Ureter (tissue), 1 donor: ENCODE measurements around the gene SOD2. TPM values are rescaled to one million over a fixed set of nuclear protein-coding genes. Genes with fewer than 3 reads are reported as not detected.
A peak's percentile ranks its signal among the peaks of the same experiment; 100 is the strongest.
"Not testable (repeated sequence)": the region's sequence is repeated elsewhere in the genome, so short reads cannot be mapped to it uniquely, and the experiment has no call there.

Source experiments
- DNase-seq: peaks from one replicate; pipeline ENCODE4 v3.0.0-alpha.2; 2020; ENCODE audit warnings: low spot score
- total RNA-seq: library from RNA; stranded (reverse); gene quantifications from one replicate; pipeline ENCODE4 v1.2.4, GENCODE V29; 2023
- donor health status: DM: yes; HTN: yes; CAD: no.

The SOD2 gene
- total RNA-seq: 238 TPM

DNA sequence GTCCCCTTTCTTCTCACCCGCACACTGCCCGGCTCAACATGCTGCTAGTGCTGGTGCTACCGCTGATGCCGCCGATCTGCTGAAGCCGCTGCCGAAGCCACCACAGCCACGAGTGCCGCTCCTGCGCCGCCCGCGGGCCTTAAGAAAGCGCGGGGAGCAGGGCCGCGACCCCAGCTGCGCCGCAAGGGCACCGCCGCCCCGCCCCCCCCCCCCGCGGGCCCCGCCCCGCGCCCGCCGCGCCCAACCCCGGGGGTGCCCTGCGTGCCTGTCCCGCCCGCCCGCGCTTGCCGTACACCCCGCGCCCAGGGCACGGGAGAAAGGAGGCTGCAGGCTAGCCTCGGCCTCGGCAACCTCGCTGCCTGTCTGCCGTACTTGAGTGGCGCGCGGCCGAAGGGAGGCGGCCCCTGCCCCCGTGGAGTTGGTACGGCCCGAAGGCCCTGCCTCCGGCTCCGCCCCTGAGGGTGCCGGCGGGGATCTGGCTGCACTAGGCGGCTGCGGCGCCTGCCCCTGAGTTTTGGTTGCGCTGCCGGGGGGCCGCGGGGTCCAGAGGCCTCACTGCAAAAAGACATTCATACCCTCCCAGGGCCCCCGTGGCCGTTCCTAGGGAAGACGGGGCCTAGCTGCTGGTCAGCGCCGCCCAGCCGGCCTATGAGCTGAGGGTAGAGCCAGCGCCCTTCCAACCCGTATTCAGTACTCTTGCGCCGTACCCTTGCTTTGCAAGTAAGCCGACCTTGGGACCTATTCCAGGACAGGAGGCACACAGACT, at the start of gene SOD2:
Gene SOD2 (minus strand): TSS at position 114 of the 766 bp plus-strand sequence. CDS start 74 bp downstream, at position 40.
- peak; percentile 87 for DNase-seq

DNA sequence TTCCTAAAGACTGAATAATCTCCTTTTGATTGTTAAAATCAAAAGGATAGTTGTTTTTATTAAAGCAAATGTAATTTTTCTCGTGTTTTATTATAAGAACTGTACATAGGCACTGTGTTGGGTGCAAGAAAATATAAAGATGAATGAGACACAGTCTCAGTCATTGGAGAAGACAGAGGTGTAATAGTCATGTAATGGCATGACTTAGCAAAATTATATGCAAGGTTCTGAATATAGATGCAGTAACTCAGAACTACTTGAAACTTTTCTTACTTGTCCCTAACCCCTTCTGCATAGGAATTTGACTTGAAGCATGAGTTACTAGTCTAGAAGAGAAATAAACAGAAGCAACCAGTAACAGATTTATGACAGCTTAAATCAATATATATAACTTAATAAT, 49.1 kb upstream of the SOD2 start:
- DNase-seq: no peak

DNA sequence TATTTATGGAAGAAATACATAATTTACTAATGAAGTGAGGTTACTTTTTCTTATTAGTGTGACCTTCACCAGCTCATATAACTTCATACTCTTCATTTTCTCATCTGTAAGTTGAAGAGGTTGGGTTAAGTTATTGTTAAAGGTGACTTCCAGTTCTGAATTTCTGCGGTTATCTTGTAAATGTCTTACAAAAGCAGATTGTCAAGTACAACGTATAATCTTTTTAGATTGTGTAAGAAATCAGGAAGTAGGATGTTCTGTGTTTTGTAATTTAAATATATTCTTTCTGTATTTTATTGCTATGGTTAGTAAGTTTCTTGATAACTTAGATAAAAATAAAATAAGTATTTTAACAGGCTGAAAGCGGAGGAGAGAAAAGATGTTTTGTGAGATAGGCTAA, 46.3 kb upstream of the SOD2 start:
- DNase-seq: no peak

DNA sequence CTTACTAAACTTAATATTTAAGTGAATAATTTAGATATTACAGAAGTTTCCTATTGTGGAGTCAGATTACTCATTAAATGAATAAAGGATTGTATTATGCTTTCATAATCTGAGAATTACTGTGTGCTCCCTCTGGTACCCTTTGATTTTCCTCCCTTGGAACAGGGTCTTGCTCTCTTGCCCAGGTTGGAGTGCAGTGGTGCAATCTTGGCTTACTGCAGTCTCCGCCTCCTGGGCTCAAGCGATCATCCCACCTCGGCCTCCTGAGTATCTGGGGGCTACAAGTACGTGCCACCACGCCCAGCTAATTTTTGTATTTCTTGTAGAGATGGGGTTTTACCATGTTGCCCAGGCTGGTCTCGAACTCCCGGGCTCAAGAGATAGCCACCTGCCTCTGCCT, 43.9 kb upstream of the SOD2 start:
- DNase-seq: no peak

DNA sequence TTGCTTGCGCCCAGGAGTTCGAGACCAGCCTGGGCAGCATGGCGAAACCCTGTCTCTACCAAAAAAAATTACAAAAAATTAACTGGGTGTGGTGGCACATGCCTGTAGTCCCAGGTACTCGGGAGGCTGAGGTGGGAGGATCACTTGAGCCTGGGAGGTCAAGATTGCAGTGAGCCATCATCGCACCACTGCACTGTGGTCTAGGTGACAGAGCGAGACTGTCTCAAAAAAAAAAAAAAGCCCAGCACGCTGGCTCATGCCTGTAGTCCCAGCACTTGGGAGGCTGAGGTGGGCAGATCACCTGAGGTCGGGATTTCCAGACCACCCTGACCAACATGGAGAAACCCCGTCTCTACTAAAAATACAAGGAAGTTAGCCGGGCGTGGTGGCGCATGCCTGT, 40.4 kb upstream of the SOD2 start:
- not testable (repeated sequence) for DNase-seq

DNA sequence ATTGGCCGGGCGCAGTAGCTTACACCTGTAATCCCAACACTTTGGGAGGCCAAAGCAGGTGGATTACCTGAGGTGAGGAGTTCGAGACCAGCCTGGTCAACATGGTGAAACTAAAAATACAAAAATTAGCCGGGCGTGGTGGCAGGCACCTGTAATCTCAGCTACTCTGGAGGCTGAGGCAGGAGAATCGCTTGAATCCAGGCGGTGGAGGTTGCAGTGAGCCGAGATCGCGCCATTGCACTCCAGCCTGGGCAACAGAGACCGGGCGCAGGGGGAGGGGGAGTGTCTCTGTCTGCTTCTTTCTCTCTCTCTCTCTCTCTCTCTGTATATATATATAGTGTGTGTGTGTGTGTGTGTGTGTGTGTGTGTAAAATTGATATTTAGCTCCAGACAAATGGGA, 39.5 kb upstream of the SOD2 start:
- DNase-seq: not testable (repeated sequence)

DNA sequence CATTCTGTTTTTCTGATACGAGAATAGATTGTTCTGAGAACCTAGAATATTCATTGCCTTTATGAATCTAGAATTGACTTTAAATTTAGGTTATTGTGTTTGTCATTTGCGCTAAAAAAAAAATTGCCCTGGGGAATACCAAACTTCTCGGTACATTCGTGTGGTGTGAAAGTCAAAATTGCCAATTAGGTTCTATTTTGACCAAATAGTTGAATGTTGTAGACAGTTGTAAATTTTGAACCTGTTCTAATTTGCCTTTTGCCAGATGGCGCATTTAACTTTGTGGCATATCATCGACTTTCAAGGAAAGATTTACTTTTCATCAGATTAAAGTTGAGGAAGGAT, 37.3 kb upstream of the SOD2 start:
- no peak for DNase-seq

DNA sequence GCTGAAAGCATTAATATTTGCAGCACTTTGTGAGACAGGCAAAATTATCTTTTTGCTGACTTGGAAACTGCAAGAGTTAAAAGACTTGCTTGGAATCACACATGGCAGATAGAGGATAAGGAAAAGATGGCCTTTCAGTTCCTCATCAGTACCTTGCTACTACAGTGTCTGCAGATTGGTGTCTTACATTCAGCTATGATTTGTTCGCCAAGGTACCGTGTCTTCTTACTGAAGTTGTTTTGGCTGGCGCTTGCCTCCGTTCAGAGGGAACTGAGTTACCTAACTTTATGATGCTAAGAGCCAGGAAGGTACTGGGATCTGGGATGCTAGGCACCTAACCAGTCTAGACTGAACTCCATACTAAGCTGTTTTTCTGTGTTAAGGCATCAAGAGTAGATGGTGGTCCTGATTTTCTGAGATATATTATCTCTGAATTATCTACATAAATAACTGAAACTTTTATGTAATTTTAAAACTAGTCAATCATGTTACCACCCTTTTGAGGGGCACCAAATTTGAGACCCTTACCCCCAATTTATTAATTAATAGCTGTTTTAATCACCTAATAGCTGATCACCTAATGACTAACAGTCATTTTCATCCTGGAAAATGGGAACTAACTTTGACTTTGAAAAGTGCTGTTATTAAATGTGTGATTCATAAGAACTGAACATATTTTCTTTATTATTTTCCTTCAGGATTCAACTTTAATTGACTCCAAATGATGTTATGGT, 36.7 kb upstream of the SOD2 start:
- DNase-seq: no peak

DNA sequence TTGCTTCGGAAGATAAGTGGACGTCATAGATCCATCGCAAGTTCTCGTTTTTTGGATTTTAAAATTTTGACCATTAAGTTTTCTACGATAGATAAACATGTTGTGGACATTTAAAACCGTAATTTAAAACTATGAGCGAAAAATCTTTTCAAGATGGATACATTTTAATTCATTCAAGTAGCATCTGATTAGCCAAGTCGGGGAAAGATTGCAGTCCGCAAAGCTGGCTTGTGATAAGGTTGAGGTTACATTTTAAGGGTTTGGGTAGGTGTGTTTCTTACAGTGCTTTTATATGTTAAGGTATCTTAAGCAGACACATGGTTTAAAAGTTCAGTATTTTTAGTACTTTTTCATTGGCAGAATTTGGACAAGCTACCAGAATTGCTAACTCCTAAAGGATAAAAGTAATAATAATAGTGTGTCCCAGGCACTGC, 35.5 kb upstream of the SOD2 start:
- DNase-seq: no peak

DNA sequence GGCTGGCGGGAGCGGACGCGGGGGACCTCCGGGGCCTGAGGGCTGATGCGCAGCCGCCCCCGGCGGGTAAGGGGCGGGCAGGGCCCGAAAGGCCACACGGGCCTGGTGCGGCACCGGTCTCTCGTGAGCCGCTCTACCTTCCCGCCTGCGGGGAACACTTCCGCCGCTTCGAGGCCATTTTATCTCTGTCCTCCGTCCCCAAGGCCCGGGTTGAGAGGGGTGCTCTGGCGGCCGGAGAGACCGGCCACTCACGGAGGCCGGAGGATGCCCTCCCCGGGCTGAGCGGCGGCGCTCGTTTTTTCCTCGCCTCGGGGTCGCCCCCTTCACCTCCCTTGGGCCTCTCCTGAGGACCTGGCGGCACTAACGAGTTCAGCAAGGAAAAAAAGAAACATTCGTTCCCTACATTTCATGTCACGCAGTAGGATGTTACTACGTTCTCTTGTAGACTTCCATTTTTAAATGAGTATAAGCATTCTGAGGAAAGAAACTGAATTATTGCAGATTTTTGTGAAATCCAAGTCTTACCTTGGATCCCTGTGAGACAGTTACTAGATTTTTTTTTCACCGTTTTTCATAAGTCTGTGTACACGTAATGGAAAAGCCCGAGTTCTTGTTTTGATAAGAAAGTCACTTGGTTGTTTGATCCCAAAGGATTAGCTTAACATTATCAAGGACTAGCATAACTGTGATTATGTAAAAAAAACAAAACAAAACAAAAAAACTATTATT, 34.8 kb upstream of the SOD2 start:
- DNase-seq: peak; percentile 57

DNA sequence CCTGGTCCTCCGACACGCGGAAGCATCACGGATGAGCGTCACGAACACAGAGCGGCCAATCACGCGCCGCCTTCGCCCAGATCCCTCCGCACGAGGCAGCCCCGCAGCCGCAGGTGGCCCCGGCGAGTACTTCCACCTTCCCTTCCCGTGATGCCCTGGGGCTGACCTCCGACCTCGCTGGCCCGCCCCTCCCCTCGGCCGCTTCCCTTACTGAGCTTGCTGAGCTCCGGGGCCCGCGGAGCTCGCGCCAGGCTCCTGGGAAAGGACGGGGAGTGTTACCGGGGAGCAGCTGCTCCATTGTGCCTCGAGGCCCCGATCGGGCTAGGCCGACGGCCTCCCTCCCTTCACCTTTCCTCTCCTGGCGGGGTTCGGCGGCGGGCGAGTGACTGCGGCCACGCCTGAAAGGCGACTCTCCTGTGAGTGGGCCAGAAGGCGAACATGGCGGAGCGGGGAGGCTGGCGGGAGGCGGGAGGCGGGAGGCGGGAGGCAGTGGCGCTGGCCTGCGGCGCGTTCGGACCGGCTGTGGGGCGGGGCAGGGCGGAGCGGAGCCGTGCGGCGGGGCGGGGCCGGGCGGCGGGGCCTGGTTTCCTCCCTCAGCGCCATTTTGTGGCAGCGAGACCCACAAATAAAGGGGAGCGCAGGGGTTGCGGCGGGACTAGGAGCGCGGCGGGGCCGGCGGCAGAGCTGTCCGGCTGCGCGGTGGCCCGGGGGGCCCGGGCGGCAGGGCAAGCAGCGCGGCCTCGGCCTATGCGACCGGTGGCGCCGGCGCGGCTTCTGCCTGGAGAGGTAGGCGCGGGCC, 34.1 kb upstream of the SOD2 start, which contains the start of gene WTAP:
Gene WTAP (plus strand): TSS at position 589 of the 799 bp plus-strand sequence. CDS start 8,760 bp downstream, outside the sequence.
- DNase-seq: peak; percentile 98

DNA sequence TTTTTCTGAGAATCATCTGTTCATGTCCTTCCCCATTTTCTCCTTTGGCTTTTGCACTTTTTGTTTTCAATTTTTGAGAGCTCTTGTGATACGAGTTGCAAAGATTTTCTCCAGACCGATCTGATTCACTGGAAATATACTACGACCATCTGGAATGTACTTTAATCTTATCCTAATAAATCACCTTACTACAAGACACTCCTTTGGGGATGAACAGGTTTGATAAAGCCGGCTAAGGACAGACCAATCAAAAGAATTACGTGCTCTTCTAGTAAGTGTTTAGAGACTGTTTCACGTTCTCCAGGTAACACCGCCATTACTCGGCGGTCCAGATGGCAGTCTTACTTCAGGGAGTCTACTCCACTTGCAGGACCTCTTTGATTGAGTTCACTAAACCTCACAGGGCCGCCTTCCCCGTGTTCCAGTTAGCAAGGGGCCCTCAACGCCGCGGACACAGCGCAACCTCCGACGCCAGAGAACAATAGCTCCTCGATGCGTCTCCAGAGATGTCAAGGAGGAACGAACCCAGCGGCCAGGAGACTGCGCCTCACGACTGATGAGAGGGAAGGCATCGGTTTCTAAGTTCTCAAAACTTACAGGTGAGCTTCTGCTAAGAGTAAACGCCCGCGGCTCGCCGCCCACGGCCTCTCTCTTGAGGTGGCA, 33.3 kb upstream of the SOD2 start:
- no peak for DNase-seq

DNA sequence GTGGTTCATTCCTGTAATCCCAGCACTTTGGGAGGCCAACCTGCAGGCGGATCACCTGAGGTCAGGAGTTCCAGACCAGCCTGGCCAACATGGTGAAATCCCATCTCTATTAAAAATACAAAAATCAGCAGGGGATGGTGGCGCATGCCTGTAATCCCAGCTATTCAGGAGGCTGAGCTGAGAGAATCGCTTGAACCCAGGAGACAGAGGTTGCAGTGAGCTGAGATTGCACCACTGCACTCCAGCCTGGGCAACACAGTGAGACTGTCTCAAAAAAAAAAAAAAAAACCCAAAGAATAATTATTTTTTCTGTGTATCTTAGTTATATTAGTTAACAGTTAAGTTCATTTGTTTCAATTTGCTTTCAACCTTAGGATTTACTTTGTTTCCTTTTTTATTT, 32.2 kb upstream of the SOD2 start:
- not testable (repeated sequence) for DNase-seq

DNA sequence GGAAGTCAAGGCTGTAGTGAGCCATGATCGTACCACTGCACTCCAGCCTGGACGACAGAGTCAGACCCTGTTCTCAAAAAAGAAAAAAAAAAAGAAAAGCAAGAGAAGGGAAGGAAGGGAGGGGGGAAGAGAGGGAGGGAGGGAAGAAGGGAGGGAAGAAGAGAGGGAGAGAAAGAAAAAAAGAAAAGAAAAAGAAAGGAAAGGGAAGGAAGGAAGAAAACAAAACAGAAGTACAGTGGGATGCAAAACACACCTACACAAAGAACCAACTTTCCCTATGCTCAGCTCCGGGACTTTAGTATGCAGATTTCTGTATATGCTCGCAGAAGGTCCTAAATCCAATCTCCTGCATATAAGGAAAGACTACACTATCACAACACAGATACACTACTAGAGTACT, 31.7 kb upstream of the SOD2 start:
- no peak for DNase-seq

DNA sequence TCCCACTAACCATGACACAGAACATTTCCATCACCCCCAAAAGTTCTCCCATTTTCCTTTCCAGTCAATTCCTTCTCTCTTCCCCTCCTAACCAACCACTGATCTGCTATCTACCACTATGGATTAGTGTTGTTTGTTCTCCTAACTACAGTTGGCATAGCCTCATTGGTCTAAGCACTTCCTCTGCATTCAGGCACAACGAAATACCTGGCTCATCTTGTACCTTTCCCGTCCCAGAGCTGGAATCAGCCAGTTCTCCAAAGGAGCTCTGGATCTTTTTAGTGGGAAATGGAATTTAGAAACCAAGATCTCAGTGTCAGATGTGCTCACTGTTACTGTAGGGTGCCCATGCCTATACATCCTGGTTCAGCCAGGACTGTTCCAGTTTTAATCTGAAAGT, 30.2 kb upstream of the SOD2 start:
- no peak for DNase-seq

DNA sequence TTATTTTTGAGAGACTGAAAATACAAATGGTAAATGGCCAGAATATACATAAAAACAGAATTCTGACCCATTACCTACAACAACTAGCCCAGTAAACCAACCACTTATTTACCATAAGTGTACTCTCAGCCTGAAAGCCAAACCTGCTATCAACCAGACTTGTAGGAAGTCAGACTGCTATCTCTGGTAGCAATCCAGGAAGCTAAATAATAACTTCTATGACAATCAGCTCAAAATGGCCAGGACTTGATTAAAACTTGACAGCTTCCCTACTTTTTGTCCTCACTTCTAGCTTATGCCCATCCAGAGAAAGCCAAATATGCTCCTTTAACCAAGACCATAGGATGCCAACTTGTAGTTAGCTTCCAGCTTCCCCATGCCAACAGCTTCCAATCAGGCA, 29.6 kb upstream of the SOD2 start:
- DNase-seq: no peak

DNA sequence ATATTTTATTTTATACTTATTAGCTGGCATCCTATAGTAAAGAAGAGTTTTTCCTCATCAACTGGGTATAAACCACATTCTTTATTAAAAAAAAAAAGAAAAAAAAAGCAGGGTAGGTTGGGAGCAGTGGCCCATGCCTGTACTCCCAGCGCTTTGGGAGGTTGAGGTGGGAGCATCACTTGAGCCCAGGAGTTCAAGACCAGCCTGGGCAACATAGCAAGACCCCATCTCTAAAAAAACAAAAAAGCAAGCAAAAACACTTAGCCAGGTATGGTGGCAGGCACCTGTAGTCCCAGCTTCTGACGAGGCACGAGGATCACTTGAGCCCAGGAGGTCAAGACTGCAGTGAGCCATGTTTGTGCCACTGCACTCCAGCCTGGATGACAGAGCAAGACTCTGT, 28.9 kb upstream of the SOD2 start:
- DNase-seq: not testable (repeated sequence)

DNA sequence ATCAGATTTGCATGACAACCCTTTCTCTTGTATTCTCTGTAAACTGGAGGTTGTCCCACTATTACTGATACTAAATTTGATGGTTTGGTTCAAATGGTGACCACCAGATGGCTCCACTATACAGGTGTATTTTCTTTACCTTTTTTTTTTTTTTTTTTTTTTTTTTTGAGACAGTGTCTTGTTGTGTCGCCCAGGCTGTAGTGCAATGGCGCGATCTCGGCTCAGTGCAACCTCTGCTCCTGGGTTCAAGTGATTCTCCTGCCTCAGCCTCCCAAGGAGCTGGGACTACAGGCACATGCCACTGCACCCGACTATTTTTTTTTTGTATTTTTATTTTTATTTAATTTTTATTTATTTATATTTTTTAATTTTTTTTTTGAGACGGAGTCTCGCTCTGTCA, 27.7 kb upstream of the SOD2 start:
- no peak for DNase-seq

DNA sequence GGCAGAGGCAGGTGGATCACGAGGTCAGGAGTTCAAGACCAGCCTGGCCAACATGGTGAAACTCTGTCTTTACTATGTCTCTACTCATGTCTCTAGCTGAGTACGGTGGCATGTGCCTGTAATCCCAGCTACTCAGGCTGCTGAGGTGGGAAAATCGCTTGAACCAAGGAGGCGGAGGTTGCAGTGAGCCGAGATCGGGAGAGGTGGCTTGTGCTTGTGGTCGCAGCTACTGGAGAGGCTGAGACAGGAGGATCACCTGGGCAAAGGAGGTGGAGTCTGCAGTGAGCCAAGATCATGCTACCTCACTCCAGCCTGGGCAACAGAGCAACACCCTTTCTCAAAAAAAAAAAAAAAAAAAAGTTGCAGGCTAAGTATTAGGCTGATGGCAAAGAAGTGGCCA, 26.2 kb upstream of the SOD2 start:
- DNase-seq: no peak

DNA sequence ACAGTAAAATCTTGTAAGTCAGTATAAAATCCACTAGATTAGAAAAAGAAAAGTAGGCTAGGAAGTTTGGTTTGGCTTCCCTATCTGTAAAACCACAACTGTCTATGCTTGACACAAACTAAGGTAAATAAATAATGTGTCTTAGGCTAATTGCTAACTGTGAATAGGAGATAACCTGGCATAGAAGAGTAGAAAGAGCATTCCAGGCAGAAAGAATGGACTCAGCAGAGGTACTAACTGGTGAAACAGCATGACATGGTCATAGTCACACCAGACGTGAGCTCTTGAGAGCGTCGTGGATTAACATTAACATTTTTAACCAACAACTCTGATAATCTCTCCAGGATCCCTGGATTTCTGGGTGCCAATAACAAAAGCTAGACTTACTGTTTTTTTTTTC, 25.6 kb upstream of the SOD2 start:
- DNase-seq: no peak
